ENCODE results near the gene HAUS5.
A peak's percentile ranks its signal among the peaks of the same experiment; 100 is the strongest.
"Not testable (repeated sequence)": the region's sequence is repeated elsewhere in the genome, so short reads cannot be mapped to it uniquely, and the experiment has no call there.

Gene HAUS5

DNA sequence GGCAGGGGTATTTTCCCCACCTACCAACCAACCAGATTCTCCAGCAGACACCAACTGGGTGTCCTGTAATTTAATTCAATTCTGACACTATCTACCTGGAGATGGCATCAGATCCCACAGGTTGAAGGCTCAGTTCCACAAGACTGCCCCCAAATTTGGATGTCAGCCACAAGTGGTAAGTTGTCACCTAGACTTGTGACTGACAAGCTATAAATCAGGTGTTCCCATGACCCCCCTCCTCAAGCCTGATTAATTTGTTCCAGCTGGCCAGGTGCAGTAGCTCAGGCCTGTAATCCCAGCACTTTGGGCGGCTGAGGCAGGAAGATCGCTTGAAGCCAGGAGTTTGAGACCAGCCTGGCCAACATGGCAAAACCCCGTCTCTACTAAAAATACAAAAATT is 10.6 kb upstream of the HAUS5 start:
- no peak overlapping the region for H3K4me3 ChIP-seq (ENCODE audit: low read depth, low read length)
- TF ChIP-seq POLR2A (IDR thresholded peaks at IDR 0.05; ENCODE audit: extremely low read depth, insufficient read length), result no peak
- no peak for DNase-seq (ENCODE audit: low read depth)

DNA sequence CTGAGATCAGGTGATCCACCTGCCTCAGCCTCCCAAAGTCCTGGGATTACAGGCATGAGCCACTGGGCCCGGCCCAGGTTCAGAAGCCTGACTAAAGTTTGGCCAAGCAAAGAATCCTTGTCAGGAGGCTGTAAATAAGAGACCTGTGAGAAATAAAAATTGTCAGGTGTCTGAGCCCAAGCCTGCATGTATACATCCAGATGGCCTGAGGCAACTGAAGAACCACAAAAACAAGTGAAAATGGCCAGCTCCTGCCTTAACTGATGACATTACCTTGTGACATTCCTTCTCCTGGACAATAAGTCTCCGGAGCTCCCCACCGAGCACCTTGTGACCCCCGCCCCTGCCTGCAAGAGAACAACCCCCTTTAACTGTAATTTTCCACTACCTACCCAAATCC is 8.1 kb upstream of the HAUS5 start:
- DNase-seq (ENCODE audit: low read depth); H3K4me3 ChIP-seq (ENCODE audit: low read depth, low read length): not testable (repeated sequence)

DNA sequence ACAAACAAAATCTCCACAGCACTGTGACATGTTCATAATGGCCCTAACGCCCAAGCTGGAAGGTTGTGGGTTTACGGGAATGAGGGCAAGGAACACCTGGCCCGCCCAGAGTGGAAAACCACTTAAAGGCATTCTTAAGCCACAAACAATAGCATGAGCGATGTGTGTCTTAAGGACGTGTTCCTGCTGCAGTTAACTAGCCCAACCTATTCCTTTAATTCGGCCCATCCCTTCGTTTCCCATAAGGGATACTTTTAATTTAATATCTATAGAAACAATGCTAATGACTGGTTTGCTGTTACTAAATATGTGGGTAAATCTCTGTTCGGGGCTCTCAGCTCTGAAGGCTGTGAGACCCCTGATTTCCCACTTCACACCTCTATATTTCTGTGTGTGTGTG is 5.4 kb upstream of the HAUS5 start:
- not testable (repeated sequence) for H3K4me3 ChIP-seq (ENCODE audit: low read depth, low read length); DNase-seq (ENCODE audit: low read depth)

DNA sequence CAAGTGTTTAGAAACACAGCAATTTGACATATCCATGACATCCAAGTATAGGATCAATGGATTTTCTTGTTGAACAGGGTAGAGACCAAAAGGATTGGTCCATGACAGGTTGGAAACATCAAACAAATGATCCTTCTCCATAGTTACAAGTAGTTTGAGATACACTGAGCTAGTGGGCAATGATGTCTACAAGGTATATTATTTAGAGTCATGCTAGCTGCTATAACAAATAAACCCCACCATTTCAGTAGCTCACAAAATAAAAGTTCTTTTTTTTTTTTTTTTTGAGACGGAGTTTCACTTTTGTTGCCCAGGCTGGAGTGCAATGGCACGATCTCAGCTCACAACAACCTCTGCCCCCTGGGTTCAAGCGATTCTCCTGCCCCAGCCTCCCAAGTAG is 4.9 kb upstream of the HAUS5 start:
- no peak for DNase-seq (ENCODE audit: low read depth)
- TF ChIP-seq, protein P1, sequence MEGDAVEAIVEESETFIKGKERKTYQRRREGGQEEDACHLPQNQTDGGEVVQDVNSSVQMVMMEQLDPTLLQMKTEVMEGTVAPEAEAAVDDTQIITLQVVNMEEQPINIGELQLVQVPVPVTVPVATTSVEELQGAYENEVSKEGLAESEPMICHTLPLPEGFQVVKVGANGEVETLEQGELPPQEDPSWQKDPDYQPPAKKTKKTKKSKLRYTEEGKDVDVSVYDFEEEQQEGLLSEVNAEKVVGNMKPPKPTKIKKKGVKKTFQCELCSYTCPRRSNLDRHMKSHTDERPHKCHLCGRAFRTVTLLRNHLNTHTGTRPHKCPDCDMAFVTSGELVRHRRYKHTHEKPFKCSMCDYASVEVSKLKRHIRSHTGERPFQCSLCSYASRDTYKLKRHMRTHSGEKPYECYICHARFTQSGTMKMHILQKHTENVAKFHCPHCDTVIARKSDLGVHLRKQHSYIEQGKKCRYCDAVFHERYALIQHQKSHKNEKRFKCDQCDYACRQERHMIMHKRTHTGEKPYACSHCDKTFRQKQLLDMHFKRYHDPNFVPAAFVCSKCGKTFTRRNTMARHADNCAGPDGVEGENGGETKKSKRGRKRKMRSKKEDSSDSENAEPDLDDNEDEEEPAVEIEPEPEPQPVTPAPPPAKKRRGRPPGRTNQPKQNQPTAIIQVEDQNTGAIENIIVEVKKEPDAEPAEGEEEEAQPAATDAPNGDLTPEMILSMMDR (IDR thresholded peaks at IDR 0.05; ENCODE audit: low read depth, low read length), result no peak
- TF ChIP-seq, protein P2, sequence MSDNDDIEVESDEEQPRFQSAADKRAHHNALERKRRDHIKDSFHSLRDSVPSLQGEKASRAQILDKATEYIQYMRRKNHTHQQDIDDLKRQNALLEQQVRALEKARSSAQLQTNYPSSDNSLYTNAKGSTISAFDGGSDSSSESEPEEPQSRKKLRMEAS (IDR thresholded peaks at IDR 0.05; ENCODE audit: low read depth, low read length), result no peak
- TF ChIP-seq MYC (IDR thresholded peaks at IDR 0.05; ENCODE audit: low read depth, low read length) (no peak), POLR2A (IDR thresholded peaks at IDR 0.05; ENCODE audit: extremely low read depth, insufficient read length) (no peak)
- no peak overlapping the region for H3K4me3 ChIP-seq (ENCODE audit: low read depth, low read length)

DNA sequence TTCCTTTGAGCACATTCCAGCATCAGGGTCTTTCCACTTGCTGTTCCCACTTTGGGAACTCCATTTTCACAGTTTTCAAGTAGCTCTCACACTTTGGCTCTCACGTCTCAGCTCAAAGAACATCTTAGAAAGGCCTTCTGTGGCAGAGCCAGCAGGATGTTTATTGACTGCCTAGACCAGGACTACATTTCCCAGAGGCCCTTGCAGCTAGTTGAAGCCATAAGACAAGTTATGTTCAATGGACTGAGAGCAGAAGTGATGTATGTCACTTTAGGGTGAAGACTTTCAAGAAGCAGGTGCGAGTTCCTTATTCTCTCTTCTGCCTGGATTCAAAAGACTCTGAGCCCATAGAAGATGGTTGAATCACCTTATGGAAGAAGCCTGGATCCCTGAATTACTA is 4.3 kb upstream of the HAUS5 start:
- no peak overlapping the region for H3K4me3 ChIP-seq (ENCODE audit: low read depth, low read length)
- DNase-seq (ENCODE audit: low read depth), result peak; percentile 16
- TF ChIP-seq, protein P1 (IDR thresholded peaks at IDR 0.05; ENCODE audit: low read depth, low read length), result no peak
- no peak for TF ChIP-seq POLR2A (IDR thresholded peaks at IDR 0.05; ENCODE audit: extremely low read depth, insufficient read length)
- TF ChIP-seq, protein P2 (IDR thresholded peaks at IDR 0.05; ENCODE audit: low read depth, low read length), result no peak
- TF ChIP-seq MYC (IDR thresholded peaks at IDR 0.05; ENCODE audit: low read depth, low read length), result no peak

DNA sequence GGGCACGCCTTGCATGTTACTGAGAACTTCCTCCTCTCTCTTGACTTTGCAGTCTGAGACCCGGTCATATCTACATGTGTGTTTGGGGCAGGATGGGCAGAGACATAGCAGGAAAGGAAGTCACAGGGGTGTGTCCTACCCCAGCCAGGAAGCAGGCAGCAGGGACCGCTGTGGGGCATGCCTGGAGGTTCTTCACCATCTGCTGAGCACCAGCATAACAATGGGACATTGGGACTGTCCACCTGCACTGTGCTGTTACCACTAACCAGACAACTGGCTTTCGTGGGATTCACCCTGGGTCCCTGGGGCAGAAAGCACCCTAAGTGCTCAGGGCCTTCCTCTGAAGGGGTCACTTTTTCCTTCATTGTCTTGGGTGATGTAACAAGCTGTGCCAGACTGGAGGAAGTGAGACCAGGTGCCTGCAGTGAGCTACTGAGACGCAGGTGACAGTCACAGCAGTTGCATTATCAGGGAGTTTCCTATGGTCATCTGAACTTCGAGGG is 2.6 kb upstream of the HAUS5 start:
- no peak overlapping the region for H3K4me3 ChIP-seq (ENCODE audit: low read depth, low read length)
- TF ChIP-seq POLR2A (IDR thresholded peaks at IDR 0.05; ENCODE audit: extremely low read depth, insufficient read length) (no peak), MYC (IDR thresholded peaks at IDR 0.05; ENCODE audit: low read depth, low read length) (no peak)
- TF ChIP-seq, protein P2 (IDR thresholded peaks at IDR 0.05; ENCODE audit: low read depth, low read length), result no peak
- TF ChIP-seq, protein P1 (IDR thresholded peaks at IDR 0.05; ENCODE audit: low read depth, low read length), result no peak
- no peak for DNase-seq (ENCODE audit: low read depth)

DNA sequence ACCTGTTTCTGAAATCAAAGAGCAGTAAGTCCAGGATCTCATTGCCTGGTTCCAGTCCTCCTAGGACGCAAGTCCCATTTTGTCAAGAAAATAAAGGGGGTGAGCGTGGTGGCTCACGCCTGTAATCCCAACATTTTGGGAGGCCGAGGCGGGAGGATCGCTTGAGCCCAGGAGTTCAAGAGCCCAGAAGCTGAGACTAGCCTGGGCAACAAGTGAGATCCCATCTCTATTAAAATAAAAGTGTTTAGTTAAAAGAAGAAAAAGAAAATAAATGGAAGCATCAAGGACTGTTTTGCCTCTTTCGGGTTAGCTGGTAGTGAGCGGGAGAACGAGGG is 344 bp upstream of the HAUS5 start:
- TF ChIP-seq, protein P1 (IDR thresholded peaks at IDR 0.05; ENCODE audit: low read depth, low read length), result no peak
- TF ChIP-seq POLR2A (IDR thresholded peaks at IDR 0.05; ENCODE audit: extremely low read depth, insufficient read length), result no peak
- TF ChIP-seq, protein P2 (IDR thresholded peaks at IDR 0.05; ENCODE audit: low read depth, low read length), result no peak
- TF ChIP-seq MYC (IDR thresholded peaks at IDR 0.05; ENCODE audit: low read depth, low read length), result no peak
- no peak overlapping the region for H3K4me3 ChIP-seq (ENCODE audit: low read depth, low read length)
- DNase-seq (ENCODE audit: low read depth), result no peak

DNA sequence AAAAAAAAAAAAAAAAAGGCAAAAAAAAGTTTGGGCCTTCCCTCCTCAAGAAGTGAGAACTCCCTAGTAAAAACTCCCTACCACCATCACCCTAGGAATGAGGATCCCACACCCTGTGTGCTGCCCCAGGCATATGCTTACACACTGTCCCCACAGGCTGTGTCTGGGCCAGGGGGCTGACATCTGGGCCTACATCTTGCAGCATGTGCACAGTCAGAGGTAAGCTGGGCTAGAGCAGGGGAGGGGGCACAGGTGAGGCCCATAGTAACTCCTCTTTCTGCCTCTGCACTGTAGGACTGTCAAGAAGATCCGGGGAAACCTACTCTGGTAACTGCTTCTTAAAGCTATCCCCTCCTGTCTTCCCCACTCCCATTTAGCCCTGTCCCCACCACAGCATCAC is 1.0 kb downstream of the HAUS5 start:
- H3K4me3 ChIP-seq (ENCODE audit: low read depth, low read length), result no peak overlapping the region
- TF ChIP-seq POLR2A (IDR thresholded peaks at IDR 0.05; ENCODE audit: extremely low read depth, insufficient read length) (no peak), MYC (IDR thresholded peaks at IDR 0.05; ENCODE audit: low read depth, low read length) (no peak)
- TF ChIP-seq, protein P2 (IDR thresholded peaks at IDR 0.05; ENCODE audit: low read depth, low read length), result no peak
- TF ChIP-seq, protein P1 (IDR thresholded peaks at IDR 0.05; ENCODE audit: low read depth, low read length), result no peak
- DNase-seq (ENCODE audit: low read depth), result no peak

Measured in NB4 (cell line).